GM23248 (cell line): ENCODE data around the gene CERS5.

Experiments
- EZH2 ChIP-seq: fragments of 200-600 bp; sonication (generic); IDR thresholded peaks from 2 replicates; pipeline ENCODE4 v1.6.1; 2018; ENCODE audit warnings: antibody characterized with exemption, mild to moderate bottlenecking; ENCODE audit not compliant: insufficient read depth, poor library complexity, severe bottlenecking
- EZH2phosphoT487 ChIP-seq: fragments of 200-600 bp; sonication (generic); IDR thresholded peaks from 2 replicates; pipeline ENCODE4 v1.6.1; 2018; ENCODE audit warnings: antibody characterized with exemption, moderate library complexity, mild to moderate bottlenecking, low read depth; ENCODE audit not compliant: insufficient read depth

DNA sequence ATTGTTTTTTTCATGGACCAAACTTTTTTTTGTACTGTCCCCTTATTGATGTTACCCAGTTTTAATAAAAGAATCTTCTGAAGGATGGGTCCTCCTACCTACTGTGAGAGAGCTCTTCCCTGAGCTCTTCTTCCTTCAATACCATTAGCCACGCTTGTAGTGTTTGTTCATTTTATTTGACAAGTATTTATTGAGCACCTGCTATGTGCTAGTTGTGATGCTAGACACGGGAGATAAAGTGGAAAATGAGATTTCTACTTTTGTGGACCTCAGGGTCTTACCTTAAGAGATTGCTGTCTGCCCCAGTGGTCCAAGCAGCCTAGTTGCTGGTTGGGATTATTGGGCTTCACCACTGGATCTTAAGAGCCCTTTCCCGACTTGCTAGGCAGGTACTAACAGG is 66.6 kb downstream of the CERS5 start:
- TF ChIP-seq EZH2 (no peak), EZH2phosphoT487 (no peak)
